ENCODE results near the gene ATG4C.

ATG4C gene

DNA sequence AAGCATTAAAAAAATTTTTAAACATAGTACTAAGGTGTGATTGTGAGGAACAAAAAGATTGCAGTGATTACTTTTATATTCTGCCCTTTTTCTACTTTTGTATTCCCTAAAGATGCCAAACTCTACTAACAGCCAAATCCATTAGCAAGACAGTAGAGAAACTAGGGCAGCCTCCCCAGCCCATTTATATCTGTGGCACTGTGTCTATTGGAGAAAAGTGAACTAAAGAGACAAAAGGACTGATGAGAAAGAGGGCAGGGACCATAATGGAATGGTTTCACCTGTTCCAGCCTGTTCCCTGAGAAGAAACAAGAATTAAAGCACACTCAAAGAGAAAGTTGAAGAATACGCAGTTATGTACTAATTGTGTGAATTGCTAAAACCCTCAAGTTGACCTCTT is 56.6 kb downstream of the ATG4C start:
- no peak for TF ChIP-seq CTCF (IDR thresholded peaks at IDR 0.05)
- DNase-seq (ENCODE audit: low spot score), result no peak
- no peak overlapping the region for H3K4me3 ChIP-seq
- H3K27ac ChIP-seq, result no peak overlapping the region

GRCh38 chr1:62841587-62842169 is 57.7 kb downstream of the ATG4C start:
- no peak for DNase-seq (ENCODE audit: low spot score)

DNA sequence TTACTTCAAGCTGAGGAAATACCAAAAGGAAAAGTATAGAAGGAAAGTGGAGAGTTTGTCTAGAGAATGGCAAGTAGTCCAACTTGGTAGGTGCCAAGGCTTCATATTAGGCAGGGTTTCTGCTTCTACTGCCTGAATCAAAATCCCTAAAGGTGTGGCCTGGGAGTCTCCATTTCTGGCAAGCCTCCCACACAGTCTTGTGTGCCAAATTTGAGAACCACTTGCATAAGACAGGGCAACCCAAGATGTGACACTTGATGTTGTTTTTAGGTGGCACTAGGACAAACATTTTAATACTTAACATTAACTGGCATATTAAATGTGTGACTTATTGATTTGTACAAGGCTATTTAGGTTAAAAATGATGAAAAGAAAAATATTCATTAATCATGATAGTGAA is 60.1 kb downstream of the ATG4C start:
- no peak for DNase-seq (ENCODE audit: low spot score)
- no peak for TF ChIP-seq CTCF (IDR thresholded peaks at IDR 0.05)
- Histone ChIP-seq H3K27ac (no peak overlapping the region), H3K4me3 (no peak overlapping the region)

More at GRCh38 chr1:62841587-62842169, 57.7 kb downstream of the ATG4C start:
- H3K27ac ChIP-seq, result no peak overlapping the region
- no peak overlapping the region for H3K4me3 ChIP-seq
- TF ChIP-seq CTCF (IDR thresholded peaks at IDR 0.05), result peak; percentile 50

- DNase-seq (ENCODE audit: low spot score), result no peak
- no peak overlapping the region for H3K4me3 ChIP-seq
- no peak for TF ChIP-seq CTCF (IDR thresholded peaks at IDR 0.05)
- H3K27ac ChIP-seq, result no peak overlapping the region
These were observed 65.1 kb downstream of the ATG4C start for GRCh38 chr1:62849031-62849430.

- TF ChIP-seq CTCF (IDR thresholded peaks at IDR 0.05), result no peak
- DNase-seq (ENCODE audit: low spot score), result no peak
- H3K4me3 ChIP-seq, result no peak overlapping the region
- no peak overlapping the region for H3K27ac ChIP-seq
These were observed 68.3 kb downstream of the ATG4C start for GRCh38 chr1:62852253-62852652.

DNA sequence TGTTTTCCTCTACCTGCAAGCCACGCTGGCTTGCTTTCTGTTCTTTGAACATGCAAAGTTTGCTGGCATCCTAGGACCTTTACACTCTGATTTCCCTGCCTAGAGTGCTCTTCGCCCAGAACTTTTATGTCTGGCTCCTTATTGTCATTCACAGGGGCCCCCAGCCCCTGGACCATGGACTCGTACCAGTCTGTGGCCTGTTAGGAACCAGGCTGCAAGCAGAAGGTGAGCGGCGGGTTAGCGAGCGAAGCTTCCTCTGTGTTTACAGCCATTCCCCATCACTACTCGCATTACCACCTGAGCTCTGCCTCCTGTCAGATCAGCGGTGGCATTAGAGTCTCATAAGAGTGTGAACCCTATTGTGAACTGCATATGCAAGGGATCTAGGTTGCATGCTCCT is 73.0 kb downstream of the ATG4C start:
- Histone ChIP-seq H3K27ac (no peak overlapping the region), H3K4me3 (no peak overlapping the region)
- DNase-seq (ENCODE audit: low spot score), result no peak
- TF ChIP-seq CTCF (IDR thresholded peaks at IDR 0.05), result no peak

GRCh38 chr1:62869217-62869754 is 85.4 kb downstream of the ATG4C start:
- Histone ChIP-seq H3K4me3 (no peak overlapping the region), H3K27ac (no peak overlapping the region)
- no peak for DNase-seq (ENCODE audit: low spot score)
- no peak for TF ChIP-seq CTCF (IDR thresholded peaks at IDR 0.05)
